PC-9 (cell line): ENCODE data around the gene CFAP73. TPM values are rescaled to one million over a fixed set of nuclear protein-coding genes. Genes with fewer than 3 reads are reported as not detected.

Source experiments
- BruUV-seq: library from RNA; stranded (reverse); fragments of 400-500 nt; replicated peaks from 2 replicates; lab custom pipeline; 2021; lab: Mats Ljungman, UMichigan
- CTCF ChIA-PET: fragments of 300-600 bp; sonication (Branson Sonifier 250); formaldehyde crosslinking; loops from one replicate; lab custom pipeline; 2022; ENCODE audit warnings: antibody characterized with exemption; lab: Charles Lee
- POLR2A ChIA-PET: fragments of 300-600 bp; sonication (Branson Sonifier 250); formaldehyde crosslinking; loops from one replicate; lab custom pipeline; 2022; ENCODE audit warnings: antibody characterized with exemption; ENCODE audit not compliant: unreplicated experiment; lab: Charles Lee
- DNase-seq, 2 experiments: peaks; one replicate each; pipeline versions ENCODE4 v3.0.0 to v3.0.0-alpha.2; 2015 to 2022; ENCODE audit warnings: mixed read lengths in 1 of 2
- H2AFZ ChIP-seq: fragments of 200-600 bp; sonication (generic); 2 replicates; pipeline ENCODE4 v1.8.1; 2017; ENCODE audit warnings: antibody characterized with exemption
- H3F3A ChIP-seq: fragments of 200-600 bp; sonication (generic); 2 replicates; pipeline ENCODE4 v1.8.1; 2017; ENCODE audit warnings: antibody characterized with exemption, mild to moderate bottlenecking, low read depth; ENCODE audit not compliant: insufficient read depth
- H3K27ac ChIP-seq: fragments of 200-600 bp; sonication (generic); 2 replicates; pipeline ENCODE4 v1.6.1; 2016; ENCODE audit warnings: mixed run types
- H3K27me3 ChIP-seq: fragments of 200-600 bp; sonication (generic); 2 replicates; pipeline ENCODE4 v1.6.1; 2016; ENCODE audit warnings: low read depth, mixed run types; ENCODE audit not compliant: insufficient read depth
- H3K36me3 ChIP-seq: fragments of 200-600 bp; sonication (generic); 2 replicates; pipeline ENCODE4 v1.6.1; 2016; ENCODE audit warnings: low read depth, mixed run types
- H3K4me1 ChIP-seq: fragments of 200-600 bp; sonication (generic); replicated peaks from 2 replicates; pipeline ENCODE4 v1.6.1; 2016; ENCODE audit warnings: mixed run types; ENCODE audit not compliant: insufficient read depth
- H3K4me2 ChIP-seq: fragments of 200-600 bp; sonication (generic); 2 replicates; pipeline ENCODE4 v1.6.1; 2017; ENCODE audit warnings: mixed run types
- H3K4me3 ChIP-seq: fragments of 200-600 bp; sonication (generic); 2 replicates; pipeline ENCODE4 v1.6.1; 2016; ENCODE audit warnings: mixed run types
- H3K79me2 ChIP-seq: fragments of 200-600 bp; sonication (generic); 2 replicates; pipeline ENCODE4 v1.6.1; 2017; ENCODE audit warnings: low read depth, mixed run types
- H3K9me2 ChIP-seq: fragments of 200-600 bp; sonication (generic); 2 replicates; pipeline ENCODE4 v1.8.1; 2017; ENCODE audit warnings: mild to moderate bottlenecking; ENCODE audit not compliant: insufficient read depth
- H3K9me3 ChIP-seq: fragments of 200-600 bp; sonication (generic); 2 replicates; pipeline ENCODE4 v1.8.1; 2016; ENCODE audit warnings: low read depth; ENCODE audit not compliant: insufficient read depth
- H4K20me1 ChIP-seq: fragments of 200-600 bp; sonication (generic); 2 replicates; pipeline ENCODE4 v1.8.1; 2017; ENCODE audit not compliant: insufficient read depth
- CTCF ChIP-seq: fragments of 200-600 bp; sonication (generic); conservative IDR thresholded peaks from 2 replicates; pipeline ENCODE4 v1.6.1; 2017; ENCODE audit warnings: mixed run types, antibody characterized with exemption, mild to moderate bottlenecking, moderate library complexity
- EZH2 ChIP-seq: fragments of 200-600 bp; sonication (generic); IDR thresholded peaks from 2 replicates; pipeline ENCODE4 v1.8.0; 2017; ENCODE audit warnings: antibody characterized with exemption, low read depth
- intact Hi-C: fragments of 100-400 bp; cut with micrococcal nuclease; formaldehyde crosslinking; loops from one replicate; pipeline ENCODE4 v1.10.0; 2022; ENCODE audit not compliant: unreplicated experiment
- total RNA-seq: library from RNA; stranded (reverse); gene quantifications from 2 replicates; pipeline ENCODE4 v1.2.3, GENCODE V29; 2021

CFAP73 gene
- total RNA-seq, 1 experiment from 2014 or later = 1.9 TPM

GRCh38 chr12:113164014-113164413 is 14.5 kb downstream of the CFAP73 start:
- Histone ChIP-seq H3K27ac (no peak overlapping the region), H2AFZ (no peak overlapping the region), H3K4me2 (no peak overlapping the region), H3K4me1 (no peaks in the 10 kb centered on the region), H3K36me3 (peaks cover 4% of the 10 kb centered on the region; the same call in 1 of the 2 replicates), H3F3A (peaks cover 2% of the 10 kb centered on the region; the same call in 1 of the 2 replicates), H3K9me3 (no peaks in the 10 kb centered on the region), H4K20me1 (peaks cover 13% of the 10 kb centered on the region), H3K9me2 (no peaks in the 10 kb centered on the region), H3K27me3 (no peaks in the 10 kb centered on the region), H3K79me2 (no peaks in the 10 kb centered on the region), H3K4me3 (no peak overlapping the region)
- POLR2A ChIA-PET = no interaction called here
- intact Hi-C loops = no loop called here
- CTCF ChIA-PET = no interaction called here
- TF ChIP-seq CTCF (no peak), EZH2 (no peak)
- DNase-seq = no peak
- no TSS peak for BruUV-seq

- CTCF ChIA-PET = interaction anchor here (0.7 kb wide), 1 partner anchor 25 kb away, joined by 3 read pairs; no protein-coding TSS in a partner anchor
- Histone ChIP-seq H4K20me1 (peaks cover 6% of the 10 kb centered on the region), H3K9me2 (no peaks in the 10 kb centered on the region), H3K79me2 (no peaks in the 10 kb centered on the region), H3K4me3 (no peak overlapping the region), H3K9me3 (no peaks in the 10 kb centered on the region), H3K4me1 (no peaks in the 10 kb centered on the region), H3K27ac (no peak overlapping the region), H3K4me2 (no peak overlapping the region), H3K27me3 (no peaks in the 10 kb centered on the region), H3F3A (no peaks in the 10 kb centered on the region), H3K36me3 (peaks cover 11% of the 10 kb centered on the region; the same call in 1 of the 2 replicates), H2AFZ (no peak overlapping the region)
- intact Hi-C loops = no loop called here
- TF ChIP-seq EZH2 (no peak), CTCF (no peak)
- POLR2A ChIA-PET = no interaction called here
- no peak for DNase-seq
- no TSS peak for BruUV-seq
Measured at GRCh38 chr12:113165521-113166450, 16.3 kb downstream of the CFAP73 start.

- BruUV-seq = no TSS peak
- Histone ChIP-seq H3F3A (no peaks in the 10 kb centered on the region), H3K4me3 (no peak overlapping the region), H3K27me3 (no peaks in the 10 kb centered on the region), H3K9me2 (no peaks in the 10 kb centered on the region), H3K4me2 (no peak overlapping the region), H3K36me3 (peaks cover 11% of the 10 kb centered on the region), H4K20me1 (no peaks in the 10 kb centered on the region; the same call in 1 of the 2 replicates), H3K27ac (no peak overlapping the region), H2AFZ (no peak overlapping the region), H3K4me1 (no peaks in the 10 kb centered on the region), H3K9me3 (no peaks in the 10 kb centered on the region), H3K79me2 (no peaks in the 10 kb centered on the region)
- TF ChIP-seq EZH2 (no peak), CTCF (no peak)
- intact Hi-C loops = no loop called here
- no peak for DNase-seq
- POLR2A ChIA-PET = no interaction called here
- CTCF ChIA-PET = no interaction called here
Measured at GRCh38 chr12:113167868-113168267, 18.3 kb downstream of the CFAP73 start.
